ENCODE results near the gene RDH5.

- no peak for TF ChIP-seq RBM22 (optimal IDR thresholded peaks at IDR 0.05; ENCODE audit: low read length)
- no peak for TF ChIP-seq ZHX1 (CRISPR knock-in tag; IDR thresholded peaks at IDR 0.05; ENCODE audit: low read depth)
- TF ChIP-seq GTF2F1 (IDR thresholded peaks at IDR 0.05; ENCODE audit: low read length): no peak
- TF ChIP-seq U2AF1 (optimal IDR thresholded peaks at IDR 0.05; ENCODE audit: low read depth, low read length): no peak
Observed at GRCh38 chr12:55706568-55707218, 13.5 kb upstream of the RDH5 start.
